Uterus (tissue), 2 donors: ENCODE data around the gene LIMCH1.

Experiments
- CTCF ChIP-seq, 4 experiments: fragments of 200-600 bp in 2 of 4; fragments of 450-650 bp in 2 of 4; sonication (generic) in 2 of 4; IDR thresholded peaks; one replicate each; pipeline ENCODE4 v1.5.1; 2016 to 2019; ENCODE audit warnings: antibody characterized with exemption in 4 of 4, mild to moderate bottlenecking in 2 of 4, moderate library complexity in 1 of 4
- POLR2A ChIP-seq, 2 donors: fragments of 450-650 bp; IDR thresholded peaks; one replicate each; pipeline ENCODE4 v1.6.1; 2016; ENCODE audit warnings: antibody characterized with exemption in 2 of 2, mild to moderate bottlenecking in 1 of 2, moderate library complexity in 1 of 2

GRCh38 chr4:41611124-41611838, 73.3 kb downstream of the LIMCH1 start:
- no peak for TF ChIP-seq CTCF (IDR thresholded peaks at IDR 0.05)
- TF ChIP-seq POLR2A (IDR thresholded peaks at IDR 0.05), result no peak
